HG03565 (cell line): ENCODE results near the gene DDX24.

Experiments
- ATAC-seq: cut with Tn5 transposase; IDR thresholded peaks from one replicate; pipeline ENCODE4 v1.9.1; 2021; ENCODE audit warnings: mild to moderate bottlenecking, moderate library complexity; ENCODE audit not compliant: unreplicated experiment

DDX24 gene

GRCh38 chr14:94114589-94115057 lies 33.6 kb upstream of the DDX24 start:
- ATAC-seq: no peak

- no peak for ATAC-seq
Observed at GRCh38 chr14:94113908-94114588, 33.0 kb upstream of the DDX24 start.

GRCh38 chr14:94113490-94113889 lies 32.5 kb upstream of the DDX24 start:
- ATAC-seq: no peak

GRCh38 chr14:94113073-94113472 lies 32.1 kb upstream of the DDX24 start:
- no peak for ATAC-seq

DNA sequence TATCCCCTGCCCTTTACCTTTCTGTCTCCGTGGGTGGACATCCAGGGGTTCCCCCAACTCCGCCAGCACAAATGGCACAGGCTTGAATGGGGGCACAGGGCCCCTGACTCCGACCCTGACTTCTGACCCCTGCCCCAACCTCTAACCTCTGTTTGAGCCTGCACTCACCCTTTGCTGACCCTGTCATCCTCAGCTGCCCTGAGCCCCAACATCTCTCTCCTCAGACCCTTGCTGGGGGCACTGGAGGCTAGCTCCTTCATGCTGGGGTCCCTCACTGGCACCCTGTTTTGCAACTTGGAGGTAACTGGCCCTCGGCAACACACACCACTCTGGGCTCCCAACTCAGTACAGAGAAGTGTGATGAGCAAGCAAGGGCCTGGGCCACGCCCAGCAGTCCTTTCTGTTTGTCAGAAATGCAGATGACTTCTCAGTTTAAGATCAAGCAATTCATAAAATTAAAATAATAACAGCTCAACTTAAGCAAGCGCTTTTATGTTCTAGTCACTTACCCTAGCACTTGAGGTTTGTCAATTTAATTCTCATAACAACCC lies 31.6 kb upstream of the DDX24 start:
- no peak for ATAC-seq

GRCh38 chr14:94111276-94112095 lies 30.5 kb upstream of the DDX24 start:
- no peak for ATAC-seq

GRCh38 chr14:94110552-94111181 lies 29.7 kb upstream of the DDX24 start, which contains the start of gene IFI27:
Gene IFI27, plus strand, starts transcription at chr14:94110736.
- no peak for ATAC-seq

- ATAC-seq: no peak
Observed at GRCh38 chr14:94109915-94110250, 28.9 kb upstream of the DDX24 start.

- no peak for ATAC-seq
Observed at GRCh38 chr14:94104731-94105130, 23.7 kb upstream of the DDX24 start.

GRCh38 chr14:94103554-94104150 lies 22.6 kb upstream of the DDX24 start:
- ATAC-seq: no peak

DNA sequence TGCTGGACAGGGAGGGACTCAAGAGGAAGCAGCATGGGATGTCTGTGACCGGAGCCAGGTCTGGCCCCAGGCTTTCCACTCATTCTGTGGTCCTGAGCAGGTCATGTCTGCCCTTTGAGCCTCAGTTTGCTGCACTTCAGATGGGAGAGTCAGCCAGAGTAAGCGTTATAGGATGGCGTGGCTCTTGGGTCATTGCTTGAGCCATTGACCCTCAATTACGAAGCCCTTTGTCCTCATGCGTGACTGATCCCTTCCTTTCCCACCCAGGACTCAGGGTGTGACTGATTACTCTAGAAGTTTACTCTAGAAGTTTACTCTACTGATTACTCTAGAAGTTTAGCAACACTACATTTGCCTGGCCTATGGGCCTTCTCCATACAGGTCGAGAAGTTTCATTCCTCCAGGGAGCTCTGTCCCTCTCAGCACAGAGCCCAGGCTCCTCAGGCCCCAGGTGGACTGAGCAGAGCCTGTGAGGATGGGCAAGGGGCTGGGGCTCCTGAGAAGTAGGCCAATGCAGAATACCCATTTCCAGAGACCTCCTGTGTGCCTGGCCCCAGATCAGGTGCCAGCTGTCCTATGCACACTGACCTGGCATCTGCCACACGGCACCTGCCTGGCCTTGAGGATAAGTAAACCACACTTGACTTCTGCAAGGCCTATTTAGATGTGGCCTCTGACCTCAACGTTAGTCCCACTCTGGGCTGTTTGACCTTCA lies 21.9 kb upstream of the DDX24 start:
- ATAC-seq: no peak

DNA sequence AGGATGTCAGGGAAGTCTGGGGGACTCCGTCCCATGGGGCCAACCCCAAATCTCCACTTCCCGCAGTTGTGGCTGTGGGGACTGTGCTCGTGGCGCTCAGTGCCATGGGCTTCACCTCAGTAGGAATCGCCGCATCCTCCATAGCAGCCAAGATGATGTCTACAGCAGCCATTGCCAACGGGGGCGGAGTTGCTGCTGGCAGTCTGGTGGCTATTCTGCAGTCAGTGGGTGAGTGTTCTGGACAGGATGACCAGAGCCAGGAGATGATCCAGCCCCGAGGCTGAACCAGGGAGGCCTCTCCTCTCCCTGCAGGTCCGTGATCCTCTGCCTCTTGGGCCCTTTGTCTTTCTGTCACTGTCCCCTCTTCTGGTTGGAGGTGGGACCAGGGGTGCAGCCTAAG lies 20.7 kb upstream of the DDX24 start:
- ATAC-seq: no peak

DNA sequence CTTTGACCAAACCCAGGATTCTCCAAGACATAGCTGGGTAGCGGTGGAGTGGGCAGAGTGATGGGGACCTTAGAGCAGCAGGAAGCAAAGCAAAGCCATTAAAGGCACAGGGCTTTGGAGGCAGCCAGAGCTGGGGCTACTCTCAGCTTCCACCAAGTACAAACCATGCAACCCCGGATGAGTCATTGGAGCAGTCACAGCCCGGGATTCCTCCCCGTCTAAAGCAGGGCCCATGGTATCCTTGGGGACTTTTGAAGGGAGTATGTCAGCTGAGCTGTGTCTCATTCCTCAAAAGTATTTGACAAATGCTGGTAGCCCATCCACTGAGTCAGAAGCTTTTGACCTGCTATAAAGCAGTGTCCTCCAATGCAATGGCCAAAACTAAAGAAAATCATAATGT lies 19.8 kb upstream of the DDX24 start:
- ATAC-seq: no peak

- ATAC-seq: no peak
Observed at GRCh38 chr14:94099006-94099405, 18.0 kb upstream of the DDX24 start.

- no peak for ATAC-seq
Observed at GRCh38 chr14:94098326-94098992, 17.5 kb upstream of the DDX24 start.

DNA sequence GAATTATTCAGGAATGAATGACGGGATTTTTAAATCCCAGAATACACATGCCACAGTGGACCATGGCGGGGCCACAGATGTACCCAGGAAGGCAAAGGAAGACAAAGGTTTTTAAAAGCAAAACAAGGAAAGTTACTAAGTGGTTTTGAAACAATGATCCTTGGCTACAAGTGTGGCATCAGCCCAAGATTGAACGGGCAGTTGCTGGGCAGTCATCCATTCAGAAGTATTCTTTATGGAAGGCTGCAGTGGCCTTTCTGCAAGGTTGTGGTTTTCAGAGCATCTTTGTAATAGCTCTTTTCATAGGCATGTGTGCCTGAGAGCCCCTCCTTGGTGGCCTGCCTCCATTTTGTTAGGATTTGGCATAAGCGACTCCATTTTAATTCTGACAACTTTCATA lies 16.1 kb upstream of the DDX24 start:
- ATAC-seq: no peak

DNA sequence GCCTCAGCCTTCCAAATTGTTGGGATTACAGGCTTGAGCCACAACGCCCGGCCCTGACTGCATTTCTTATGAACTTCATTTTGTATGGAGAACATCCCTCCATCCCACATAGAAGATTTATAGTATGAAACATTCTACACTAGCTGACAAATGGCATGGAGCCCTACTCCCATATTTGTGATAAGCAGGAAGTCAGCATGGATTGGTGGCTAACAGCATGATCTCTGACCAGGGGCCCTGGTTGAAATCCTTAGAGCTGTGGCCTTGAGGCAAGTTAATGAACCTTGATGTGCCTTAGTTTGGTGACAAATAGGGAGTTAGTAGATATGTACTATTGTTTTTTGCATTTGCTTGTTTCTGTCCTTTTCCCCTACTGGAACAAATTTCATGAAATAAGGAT lies 12.4 kb upstream of the DDX24 start:
- no peak for ATAC-seq

DNA sequence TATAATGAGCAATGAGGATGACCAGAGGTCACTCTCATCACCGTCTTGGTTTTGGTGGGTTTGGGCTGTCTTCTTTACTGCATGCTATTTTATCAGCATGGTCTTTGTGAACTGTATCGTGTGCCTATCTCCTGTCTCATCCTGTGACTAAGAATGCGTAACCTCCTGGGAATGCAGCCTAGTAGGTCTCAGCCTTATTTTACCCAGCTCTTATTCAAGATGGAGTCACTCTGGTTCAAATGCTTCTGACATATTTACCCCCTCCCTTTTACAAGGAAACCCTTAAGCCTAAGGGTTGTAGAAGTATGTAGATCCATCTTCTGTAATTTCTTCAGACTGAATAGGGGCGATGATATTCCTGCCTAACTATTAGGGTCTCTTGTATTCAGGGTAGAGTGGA lies 8.5 kb upstream of the DDX24 start:
- ATAC-seq: no peak

DNA sequence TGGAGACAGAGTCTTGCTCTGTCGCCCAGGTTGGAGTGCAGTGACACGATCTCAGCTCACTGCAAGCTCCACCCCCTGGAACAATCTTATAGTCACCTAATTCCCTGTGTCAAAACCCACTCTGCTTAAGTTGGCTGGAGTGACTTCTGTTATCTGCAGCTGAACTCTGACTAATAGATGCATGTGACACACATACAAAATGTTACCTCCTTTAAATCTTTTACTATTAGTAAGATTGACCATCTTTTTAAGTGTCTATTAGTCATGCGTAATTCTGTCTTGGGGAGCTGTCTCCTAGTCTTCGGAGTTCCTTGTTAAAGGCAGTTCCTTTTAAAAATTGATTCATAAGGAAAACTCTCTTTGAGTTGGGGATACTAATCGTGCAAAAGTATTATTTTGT lies 7.5 kb upstream of the DDX24 start:
- ATAC-seq: no peak

DNA sequence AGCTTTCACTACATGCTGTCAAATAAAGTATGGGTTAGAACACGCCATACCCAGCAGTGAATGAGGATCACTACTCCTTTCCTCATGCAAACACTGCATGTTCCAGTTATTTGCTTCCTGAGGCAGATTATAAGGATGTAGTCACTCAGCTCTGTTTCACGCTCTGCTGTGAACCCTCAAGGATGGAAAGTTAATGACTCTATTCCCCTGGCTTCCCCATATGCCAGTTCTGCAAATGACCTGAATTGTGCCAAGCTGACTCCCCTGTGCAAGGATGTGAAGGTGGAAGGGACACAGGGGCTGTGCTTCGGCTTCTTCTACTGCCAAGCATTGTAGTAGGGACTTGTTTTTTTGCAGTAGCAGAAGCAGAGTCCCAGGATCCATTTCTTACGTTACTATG lies 6.9 kb upstream of the DDX24 start:
- ATAC-seq: no peak
